Measurements from ENCODE around the gene NKIRAS2. TPM values are rescaled to one million over a fixed set of nuclear protein-coding genes. Genes with fewer than 3 reads are reported as not detected.

Gene NKIRAS2
- total and polyA plus RNA-seq, 2 of the 4 experiments (the other 2 are of a cell fraction), result 25.6 to 51.8 TPM

- H2BK20ac ChIP-seq (ENCODE audit: low read depth, low read length), result no peak overlapping the region
- H3K9me3 ChIP-seq (ENCODE audit: control insufficient read depth, insufficient read depth, low read length), result no peaks in the 10 kb centered on the region
- no peak overlapping the region for H3K27ac ChIP-seq (ENCODE audit: insufficient read depth, low read length)
- BruUV-seq (replicated peaks), result no TSS peak
- no peaks in the 10 kb centered on the region for H3K27me3 ChIP-seq (ENCODE audit: control insufficient read depth, insufficient read depth, low read length)
- dilution Hi-C loops (cut with HindIII; ENCODE audit: low sequenced_read_pairs, unreplicated experiment) (no loop called here), intact Hi-C loops (cut with micrococcal nuclease) (no loop called here), in situ Hi-C loops (cut with MboI; ENCODE audit: low sequenced_read_pairs) (no loop called here)
- no peak overlapping the region for H2AK5ac ChIP-seq (ENCODE audit: low read depth, low read length)
- no peak for ATAC-seq (ENCODE audit: low read depth)
- H4K8ac ChIP-seq (ENCODE audit: low read depth in 2 of 2, low read length in 2 of 2), result no peak overlapping the region
- WGBS, 2 experiments (ENCODE audit: extremely low coverage in 2 of 2, insufficient read length in 1 of 2), result no CpG with 5 or more reads among the region's 1 CpG
- H2BK5ac ChIP-seq (ENCODE audit: low read depth, low read length, poor library complexity, severe bottlenecking), result no peak overlapping the region
- no peak overlapping the region for H3K14ac ChIP-seq (replicated peaks; ENCODE audit: low read depth, low read length)
- DNase-seq, result no peak
- no peak overlapping the region for H3K9ac ChIP-seq (ENCODE audit: low read depth, low read length)
- H3K4me1 ChIP-seq (ENCODE audit: control insufficient read depth, insufficient read depth, low read length), result no peaks in the 10 kb centered on the region
- POLR2A ChIA-PET (ENCODE audit: unreplicated experiment), result no interaction called here
- H3K23ac ChIP-seq (ENCODE audit: low read depth, low read length), result no peak overlapping the region
- no peak overlapping the region for H3K4ac ChIP-seq (ENCODE audit: low read depth, low read length)
- no peaks in the 10 kb centered on the region for H4K20me1 ChIP-seq (ENCODE audit: insufficient read depth, low read length)
- no peak overlapping the region for H4K91ac ChIP-seq (ENCODE audit: insufficient read depth, low read depth, low read length)
- peaks cover 25 to 46% of the 10 kb centered on the region in 2 experiments for H3K79me1 ChIP-seq (ENCODE audit: low read depth in 1 of 2, low read length in 2 of 2)
- no peak for TF ChIP-seq MAZ (IDR thresholded peaks at IDR 0.05; ENCODE audit: borderline replicate concordance, low read depth, low read length)
- TF ChIP-seq SMC3 (IDR thresholded peaks at IDR 0.05; ENCODE audit: low read depth, low read length), result no peak
- TF ChIP-seq RCOR1 (IDR thresholded peaks at IDR 0.05; ENCODE audit: insufficient replicate concordance, low read length), result no peak
- TF ChIP-seq FOS (IDR thresholded peaks at IDR 0.05; ENCODE audit: low read depth, low read length), result no peak
- TF ChIP-seq USF2 (IDR thresholded peaks at IDR 0.05; ENCODE audit: low read depth, low read length), result no peak
- TF ChIP-seq POLR2A (IDR thresholded peaks at IDR 0.05; ENCODE audit: low read depth, low read length), result no peak
- TF ChIP-seq CEBPB (IDR thresholded peaks at IDR 0.05; ENCODE audit: low read depth, low read length), result no peak
- no peak for TF ChIP-seq ELK1 (IDR thresholded peaks at IDR 0.05; ENCODE audit: borderline replicate concordance, low read depth, low read length)
- no peak for TF ChIP-seq CHD1 (IDR thresholded peaks at IDR 0.05; ENCODE audit: low read depth, low read length)
- no peak for TF ChIP-seq RFX5 (IDR thresholded peaks at IDR 0.05; ENCODE audit: low read depth, low read length)
- TF ChIP-seq CTCF (conservative IDR thresholded peaks at IDR 0.05; ENCODE audit: low read depth, low read length), result no peak
- no peak for TF ChIP-seq BHLHE40 (IDR thresholded peaks at IDR 0.05; ENCODE audit: low read depth, low read length)
- TF ChIP-seq NFE2L2 (IDR thresholded peaks at IDR 0.05; ENCODE audit: low read depth, low read length), result no peak
- H3K18ac ChIP-seq (ENCODE audit: low read depth, low read length), result no peak overlapping the region
- H2BK120ac ChIP-seq (ENCODE audit: low read depth, low read length), result no peak overlapping the region
- no peak overlapping the region for H3K4me3 ChIP-seq (ENCODE audit: insufficient read depth, low read depth, low read length)
- H2BK15ac ChIP-seq (ENCODE audit: low read depth, low read length), result no peak overlapping the region
- no peak overlapping the region for H3K4me2 ChIP-seq (ENCODE audit: low read depth, low read length)
- H2AFZ ChIP-seq (replicated peaks; ENCODE audit: low read length, poor library complexity), result no peak overlapping the region
- H3K9me1 ChIP-seq (ENCODE audit: insufficient read depth, low read length), result no peaks in the 10 kb centered on the region
- H3K56ac ChIP-seq (ENCODE audit: extremely low read depth, insufficient read depth, low read length), result no peak overlapping the region
- no peak overlapping the region for H2AK9ac ChIP-seq (replicated peaks; ENCODE audit: low read depth, low read length, poor library complexity)
- no peak overlapping the region for H4K5ac ChIP-seq (ENCODE audit: low read depth, low read length)
- H3K36me3 ChIP-seq (ENCODE audit: control insufficient read depth, insufficient read depth, low read length), result peaks cover 60% of the 10 kb centered on the region
- CTCF ChIA-PET, result no interaction called here
Measured at GRCh38 chr17:41986634-41987033, 33.3 kb upstream of the NKIRAS2 start.
